ENCODE measurements around the gene STARD3. TPM values are rescaled to one million over a fixed set of nuclear protein-coding genes. Genes with fewer than 3 reads are reported as not detected.

STARD3 gene
- total and polyA plus RNA-seq, 2 of the 13 experiments (the other 11 are each of a cell fraction or from before 2014, with no cell fraction given) = 34.6 to 100 TPM

GRCh38 chr17:39621523-39622379 lies 15.2 kb upstream of the STARD3 start (continued):
- TF ChIP-seq ZNF142 (CRISPR knock-in tag; IDR thresholded peaks at IDR 0.05) = peak; percentile 62; the same call in 1 of the 2 replicates
- no peak for TF ChIP-seq SNAI1 (CRISPR knock-in tag; IDR thresholded peaks at IDR 0.05; ENCODE audit: borderline replicate concordance)
- TF ChIP-seq PPARG (CRISPR knock-in tag; conservative IDR thresholded peaks at IDR 0.05) = 0 out of 2 replicates have a peak, but pooled peaks have one; percentile 46
- TF ChIP-seq RFXAP (CRISPR knock-in tag; IDR thresholded peaks at IDR 0.05; ENCODE audit: borderline replicate concordance) = peak; percentile 87; the same call in 1 of the 2 replicates
- TF ChIP-seq RARA (CRISPR knock-in tag; IDR thresholded peaks at IDR 0.05) = peak; percentile 25; the same call in 1 of the 2 replicates
- no peak for TF ChIP-seq AKAP8 (CRISPR knock-in tag; IDR thresholded peaks at IDR 0.05)
- TF ChIP-seq AFF4 (CRISPR knock-in tag; IDR thresholded peaks at IDR 0.05) = no peak
- no peak for TF ChIP-seq HNRNPUL1 (IDR thresholded peaks at IDR 0.05; ENCODE audit: low read depth, low read length)
- TF ChIP-seq ETV5 (CRISPR knock-in tag; IDR thresholded peaks at IDR 0.05; ENCODE audit: borderline replicate concordance) = peak; percentile 50; the same call in 1 of the 2 replicates
- TF ChIP-seq ZNF101 (CRISPR knock-in tag; IDR thresholded peaks at IDR 0.05; ENCODE audit: borderline replicate concordance, low read depth) = no peak
- TF ChIP-seq ZNF703 (CRISPR knock-in tag; IDR thresholded peaks at IDR 0.05; ENCODE audit: borderline replicate concordance) = no peak
- TF ChIP-seq PRDM4 (CRISPR knock-in tag; IDR thresholded peaks at IDR 0.05; ENCODE audit: borderline replicate concordance) = no peak; the same call in 1 of the 2 replicates
- TF ChIP-seq FOXO4 (CRISPR knock-in tag; conservative IDR thresholded peaks at IDR 0.05) = no peak

Data from HepG2 (cell line).